GM23338 (cell line): Measurements from ENCODE around the gene MCOLN2. TPM values are rescaled to one million over a fixed set of nuclear protein-coding genes. Genes with fewer than 3 reads are reported as not detected.

Experiments
- ATAC-seq: fragments of 200-7000 bp; cut with Tn5 transposase; 3 replicates; pipeline ENCODE4 v1.9.1; 2020
- DNase-seq: peaks from one replicate; pipeline ENCODE4 v3.0.0-alpha.2; 2015; ENCODE audit warnings: low spot score
- H2AFZ ChIP-seq: fragments of 200-600 bp; sonication (generic); 2 replicates; pipeline ENCODE4 v1.8.0; 2016; ENCODE audit warnings: antibody characterized with exemption, mild to moderate bottlenecking, moderate library complexity
- H3F3A ChIP-seq: fragments of 200-600 bp; sonication (generic); replicated peaks from 2 replicates; pipeline ENCODE4 v1.8.0; 2017; ENCODE audit warnings: antibody characterized with exemption, mixed run types, low read depth
- H3K27ac ChIP-seq: fragments of 200-600 bp; sonication (generic); 2 replicates; pipeline ENCODE4 v1.6.1; 2016; ENCODE audit warnings: low read depth
- H3K27me3 ChIP-seq: fragments of 200-600 bp; sonication (generic); 2 replicates; pipeline ENCODE4 v1.8.0; 2016; ENCODE audit warnings: mild to moderate bottlenecking, mixed run types, moderate library complexity; ENCODE audit not compliant: insufficient read depth
- H3K36me3 ChIP-seq: fragments of 200-600 bp; sonication (generic); 2 replicates; pipeline ENCODE4 v1.8.0; 2016; ENCODE audit warnings: mild to moderate bottlenecking; ENCODE audit not compliant: insufficient read depth
- H3K4me1 ChIP-seq: fragments of 200-600 bp; sonication (generic); 2 replicates; pipeline ENCODE4 v1.8.0; 2016; ENCODE audit warnings: mild to moderate bottlenecking, moderate library complexity; ENCODE audit not compliant: insufficient read depth
- H3K4me2 ChIP-seq: fragments of 200-600 bp; sonication (generic); 2 replicates; pipeline ENCODE4 v1.7.1; 2017; ENCODE audit warnings: mixed run types
- H3K4me3 ChIP-seq: fragments of 200-600 bp; sonication (generic); 2 replicates; pipeline ENCODE4 v1.6.1; 2016; ENCODE audit warnings: mixed run types
- H3K79me2 ChIP-seq: fragments of 200-600 bp; sonication (generic); replicated peaks from 2 replicates; pipeline ENCODE4 v1.8.0; 2017; ENCODE audit warnings: mild to moderate bottlenecking; ENCODE audit not compliant: insufficient read depth
- H3K9me2 ChIP-seq: fragments of 200-600 bp; sonication (generic); 2 replicates; pipeline ENCODE4 v1.8.0; 2017; ENCODE audit not compliant: insufficient read depth
- H4K20me1 ChIP-seq: fragments of 200-600 bp; sonication (generic); replicated peaks from 2 replicates; pipeline ENCODE4 v1.8.0; 2017; ENCODE audit warnings: mild to moderate bottlenecking; ENCODE audit not compliant: insufficient read depth
- H3K27ac Mint-ChIP-seq: 2 replicates; pipeline ENCODE4 v1.8.0; 2020; ENCODE audit warnings: inconsistent platforms, mild to moderate bottlenecking, moderate library complexity, mixed read lengths
- H3K27me3 Mint-ChIP-seq: 3 replicates; pipeline ENCODE4 v1.8.0; 2022; ENCODE audit warnings: low read depth, mild to moderate bottlenecking, moderate library complexity, mixed read lengths, inconsistent platforms; ENCODE audit not compliant: insufficient read depth, poor library complexity
- H3K36me3 Mint-ChIP-seq: 3 replicates; pipeline ENCODE4 v1.8.0; 2021; ENCODE audit warnings: low read depth, mild to moderate bottlenecking, inconsistent platforms, moderate library complexity, mixed read lengths
- H3K4me1 Mint-ChIP-seq: 3 replicates; pipeline ENCODE4 v1.8.0; 2020; ENCODE audit warnings: mild to moderate bottlenecking, inconsistent platforms, mixed read lengths
- H3K4me3 Mint-ChIP-seq: 3 replicates; pipeline ENCODE4 v1.8.0; 2021; ENCODE audit warnings: moderate library complexity, mild to moderate bottlenecking, inconsistent platforms, mixed read lengths
- H3K9me3 Mint-ChIP-seq: 3 replicates; pipeline ENCODE4 v1.8.0; 2020; ENCODE audit warnings: moderate library complexity, mild to moderate bottlenecking, inconsistent platforms, mixed read lengths
- ETS1 ChIP-seq: IDR thresholded peaks from 2 replicates; pipeline ENCODE4 v1.6.1; 2016; ENCODE audit warnings: antibody characterized with exemption
- POLR2AphosphoS5 ChIP-seq: IDR thresholded peaks from 2 replicates; pipeline ENCODE4 v1.6.1; 2016; ENCODE audit warnings: antibody characterized with exemption, low read depth
- REST ChIP-seq: IDR thresholded peaks from one replicate; pipeline ENCODE4 v1.6.1; 2018; ENCODE audit warnings: antibody characterized with exemption; ENCODE audit not compliant: unreplicated experiment
- STAT1 ChIP-seq: IDR thresholded peaks from one replicate; pipeline ENCODE4 v1.6.1; 2016; ENCODE audit warnings: antibody characterized with exemption; ENCODE audit not compliant: unreplicated experiment
- ZNF331 ChIP-seq: fragments of 250-450 bp; sonication (Bioruptor Pico); IDR thresholded peaks from 2 replicates; pipeline ENCODE4 v1.5.0; 2020; ENCODE audit warnings: low read depth, mild to moderate bottlenecking, moderate library complexity
- ZNF462 ChIP-seq: fragments of 250-450 bp; sonication (Bioruptor Pico); IDR thresholded peaks from 2 replicates; pipeline ENCODE4 v1.5.0; 2020; ENCODE audit warnings: mild to moderate bottlenecking, moderate library complexity
- polyA plus RNA-seq: library from polyadenylated mRNA; unstranded; fragments of >200 nt; fragmentation: Nextera tagmentation; extraction: Ambion mirVana; gene quantifications from 2 replicates; pipeline ENCODE4 v1.2.1, GENCODE V29; 2016
- total RNA-seq: library from RNA; depleted of rRNA; stranded (reverse); fragments of >200 nt; shearing (Covaris generic); gene quantifications from 2 replicates; pipeline ENCODE4 v1.2.3, GENCODE V29; 2014

Gene MCOLN2
- total and polyA plus RNA-seq, 2 experiments from 2014 or later, result 2.7 to 10.0 TPM

- Histone ChIP-seq H3K27ac (no peak overlapping the region), H3K79me2 (no peaks in the 10 kb centered on the region), H3K27me3 (no peaks in the 10 kb centered on the region), H3K4me1 (no peaks in the 10 kb centered on the region), H4K20me1 (no peaks in the 10 kb centered on the region), H3K9me2 (no peaks in the 10 kb centered on the region), H3K36me3 (no peaks in the 10 kb centered on the region), H3F3A (no peaks in the 10 kb centered on the region), H3K4me3 (no peak overlapping the region), H2AFZ (no peak overlapping the region), H3K4me2 (no peak overlapping the region)
- no peaks in the 10 kb centered on the region for H3K9me3 Mint-ChIP-seq
- no peak overlapping the region for H3K4me3 Mint-ChIP-seq
- TF ChIP-seq ZNF331 (CRISPR knock-in tag), result no peak
- TF ChIP-seq POLR2AphosphoS5, result no peak
- no peak for TF ChIP-seq ZNF462 (CRISPR knock-in tag)
- TF ChIP-seq REST, result no peak
- no peak for TF ChIP-seq STAT1
- TF ChIP-seq ETS1, result no peak
- no peak for ATAC-seq
- no peak overlapping the region for H3K27ac Mint-ChIP-seq
- no peaks in the 10 kb centered on the region for H3K27me3 Mint-ChIP-seq
- H3K36me3 Mint-ChIP-seq, result no peaks in the 10 kb centered on the region
- DNase-seq, result no peak
- H3K4me1 Mint-ChIP-seq, result no peaks in the 10 kb centered on the region
Measured at GRCh38 chr1:85030536-85030935, 33.6 kb upstream of the MCOLN2 start.
